Keratinocyte (primary cell): Measurements from ENCODE around the gene DPH7. TPM values are rescaled to one million over a fixed set of nuclear protein-coding genes. Genes with fewer than 3 reads are reported as not detected.

Experiments used
- DNase-seq: peaks from one replicate; pipeline ENCODE4 v3.0.0-alpha.2; 2011; ENCODE audit warnings: low read depth, missing footprints, low spot score
- FAIRE-seq: peaks from 2 replicates; lab custom pipeline; 2011; peaks lifted over from hg19 to GRCh38; lab: Jason Lieb, UNC
- H2AFZ ChIP-seq: 2 replicates; pipeline ENCODE4 v1.6.0; 2012; ENCODE audit warnings: low read length, control low read depth, inconsistent platforms; ENCODE audit not compliant: control insufficient read depth
- H3K27ac ChIP-seq: 2 replicates; pipeline ENCODE4 v1.5.1; 2011; ENCODE audit warnings: low read length; ENCODE audit not compliant: control insufficient read depth, insufficient read depth
- H3K27me3 ChIP-seq: 3 replicates; pipeline ENCODE4 v1.6.0; 2011; ENCODE audit warnings: low read length; ENCODE audit not compliant: control insufficient read depth, insufficient read depth; ENCODE audit errors: extremely low read depth
- H3K36me3 ChIP-seq, 2 experiments: 2 replicates in 1 of 2; 3 replicates in 1 of 2; pipeline ENCODE4 v1.5.1; 2011; ENCODE audit warnings: low read length in 2 of 2, mild to moderate bottlenecking in 1 of 2; ENCODE audit not compliant: control insufficient read depth in 2 of 2, insufficient read depth in 2 of 2; ENCODE audit errors: extremely low read depth in 1 of 2
- H3K4me1 ChIP-seq: 3 replicates; pipeline ENCODE4 v1.5.1; 2011; ENCODE audit warnings: low read length; ENCODE audit not compliant: control insufficient read depth, insufficient read depth; ENCODE audit errors: extremely low read depth
- H3K4me2 ChIP-seq: 3 replicates; pipeline ENCODE4 v1.6.0; 2011; ENCODE audit warnings: low read depth, low read length; ENCODE audit not compliant: control insufficient read depth, insufficient read depth; ENCODE audit errors: extremely low read depth
- H3K4me3 ChIP-seq, 3 experiments: fragments of 200-600 bp in 1 of 3; sonication (generic) in 1 of 3; 2 replicates in 2 of 3; 3 replicates in 1 of 3; pipeline ENCODE4 v1.5.1; 2011 to 2016; ENCODE audit warnings: low read length in 3 of 3, mild to moderate bottlenecking in 3 of 3, control low read depth in 2 of 3, inconsistent platforms in 1 of 3, low read depth in 1 of 3, mixed read lengths in 1 of 3, mixed run types in 1 of 3, moderate library complexity in 1 of 3; ENCODE audit not compliant: control insufficient read depth in 2 of 3, insufficient read depth in 2 of 3; ENCODE audit errors: extremely low read depth in 1 of 3
- H3K79me2 ChIP-seq: 2 replicates; pipeline ENCODE4 v1.6.0; 2012; ENCODE audit warnings: low read length; ENCODE audit not compliant: control insufficient read depth, insufficient read depth
- H3K9ac ChIP-seq: 3 replicates; pipeline ENCODE4 v1.6.0; 2011; ENCODE audit warnings: low read length; ENCODE audit not compliant: control insufficient read depth, insufficient read depth; ENCODE audit errors: extremely low read depth
- H3K9me1 ChIP-seq: 3 replicates; pipeline ENCODE4 v1.6.0; 2011; ENCODE audit warnings: low read length; ENCODE audit not compliant: control insufficient read depth, insufficient read depth; ENCODE audit errors: extremely low read depth
- H3K9me3 ChIP-seq: 2 replicates; pipeline ENCODE4 v1.5.1; 2012; ENCODE audit warnings: low read depth, low read length; ENCODE audit not compliant: control insufficient read depth
- H4K20me1 ChIP-seq: 3 replicates; pipeline ENCODE4 v1.6.0; 2011; ENCODE audit warnings: low read length; ENCODE audit not compliant: control insufficient read depth, insufficient read depth; ENCODE audit errors: extremely low read depth
- EZH2 ChIP-seq: IDR thresholded peaks from one replicate; pipeline ENCODE4 v1.6.1; 2012; ENCODE audit warnings: inconsistent platforms, mild to moderate bottlenecking, low read length, moderate library complexity
- dilution Hi-C: fragments of 300-500 bp; cut with MboI; formaldehyde crosslinking; loops from one replicate; pipeline ENCODE4 v1.7.0; 2020; ENCODE audit warnings: low sequenced_read_pairs; ENCODE audit not compliant: extremely low pct_ligation_motif_present
- polyA plus RNA-seq, 5 experiments: library from polyadenylated mRNA; depleted of rRNA in 3 of 5; stranded (reverse) in 3 of 5; stranded (forward) in 1 of 5; unstranded in 1 of 5; fragments of >200 nt; gene quantifications; 1 replicate in 1 of 5; 2 replicates in 3 of 5; 3 replicates in 1 of 5; pipeline versions ENCODE4 v1.2.1 to v1.2.3, GENCODE V29; 2011 to 2012; ENCODE audit warnings: missing spikeins in 2 of 5, low read depth in 1 of 5, low replicate concordance in 1 of 5
- TF ChIP-seq, protein P1 (sequence below), 3 experiments: IDR thresholded peaks in 1 of 3; conservative IDR thresholded peaks in 1 of 3; optimal IDR thresholded peaks in 1 of 3; 2 replicates in 2 of 3; 3 replicates in 1 of 3; pipeline versions ENCODE3 to v1.5.1; 2011; ENCODE audit warnings: low read length in 3 of 3, mild to moderate bottlenecking in 3 of 3, moderate library complexity in 2 of 3, control low read depth in 1 of 3, inconsistent platforms in 1 of 3; ENCODE audit not compliant: insufficient read depth in 2 of 3; ENCODE audit errors: extremely low read depth in 1 of 3

The DPH7 gene
- polyA plus RNA-seq, 1 donor (not counting 4 experiments of a cell fraction or from before 2014, with no cell fraction given), result 25.3 TPM

DNA sequence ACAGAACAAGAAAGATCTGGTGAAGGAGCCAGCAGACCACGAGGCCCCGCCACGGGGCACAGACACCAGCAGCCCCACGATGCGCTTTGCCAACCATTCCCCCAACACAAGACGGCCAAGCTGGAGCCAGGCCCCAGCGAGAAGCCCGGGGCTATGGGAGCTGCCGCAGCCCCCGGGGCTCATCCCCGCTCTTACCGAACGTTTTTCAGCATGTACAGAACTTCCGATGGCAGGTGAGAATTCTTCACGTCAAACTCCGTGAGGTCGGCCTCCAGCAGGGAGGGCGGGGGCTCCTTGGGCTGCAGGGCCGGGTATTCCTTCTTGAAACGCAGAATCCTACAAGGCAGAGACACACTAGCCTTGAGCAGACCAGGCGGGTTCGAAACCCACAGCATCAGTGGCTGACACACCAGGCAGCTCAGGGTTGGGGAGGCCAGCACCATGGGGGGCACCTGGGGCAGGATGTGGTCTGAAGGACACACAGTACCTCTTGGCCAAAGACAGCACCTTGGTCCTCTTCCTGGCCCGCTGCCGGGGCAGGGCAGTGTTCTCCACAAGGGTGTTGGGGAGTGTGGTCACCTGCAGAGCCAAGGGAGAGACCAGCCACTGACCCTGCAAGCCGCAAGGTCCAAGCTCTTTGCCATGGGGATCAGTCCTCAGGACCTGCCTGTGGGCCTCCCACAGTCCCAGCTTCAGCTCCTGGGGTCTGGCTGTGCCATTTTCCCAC is 35.3 kb downstream of the DPH7 start:
- H3K4me1 ChIP-seq, result no peaks in the 10 kb centered on the region
- no peaks in the 10 kb centered on the region for H3K36me3 ChIP-seq
- no peak overlapping the region for H3K27ac ChIP-seq
- H2AFZ ChIP-seq, result no peak overlapping the region
- no peaks in the 10 kb centered on the region for H3K79me2 ChIP-seq
- no peaks in the 10 kb centered on the region for H3K9me1 ChIP-seq
- H3K4me2 ChIP-seq, result no peak overlapping the region
- no peak for FAIRE-seq
- no peaks in the 10 kb centered on the region for H3K9me3 ChIP-seq
- H3K27me3 ChIP-seq, result no peaks in the 10 kb centered on the region
- TF ChIP-seq, protein P1, sequence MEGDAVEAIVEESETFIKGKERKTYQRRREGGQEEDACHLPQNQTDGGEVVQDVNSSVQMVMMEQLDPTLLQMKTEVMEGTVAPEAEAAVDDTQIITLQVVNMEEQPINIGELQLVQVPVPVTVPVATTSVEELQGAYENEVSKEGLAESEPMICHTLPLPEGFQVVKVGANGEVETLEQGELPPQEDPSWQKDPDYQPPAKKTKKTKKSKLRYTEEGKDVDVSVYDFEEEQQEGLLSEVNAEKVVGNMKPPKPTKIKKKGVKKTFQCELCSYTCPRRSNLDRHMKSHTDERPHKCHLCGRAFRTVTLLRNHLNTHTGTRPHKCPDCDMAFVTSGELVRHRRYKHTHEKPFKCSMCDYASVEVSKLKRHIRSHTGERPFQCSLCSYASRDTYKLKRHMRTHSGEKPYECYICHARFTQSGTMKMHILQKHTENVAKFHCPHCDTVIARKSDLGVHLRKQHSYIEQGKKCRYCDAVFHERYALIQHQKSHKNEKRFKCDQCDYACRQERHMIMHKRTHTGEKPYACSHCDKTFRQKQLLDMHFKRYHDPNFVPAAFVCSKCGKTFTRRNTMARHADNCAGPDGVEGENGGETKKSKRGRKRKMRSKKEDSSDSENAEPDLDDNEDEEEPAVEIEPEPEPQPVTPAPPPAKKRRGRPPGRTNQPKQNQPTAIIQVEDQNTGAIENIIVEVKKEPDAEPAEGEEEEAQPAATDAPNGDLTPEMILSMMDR (optimal IDR thresholded peaks at IDR 0.05 in 1 of 3, IDR thresholded peaks at IDR 0.05 in 1 of 3, conservative IDR thresholded peaks at IDR 0.05 in 1 of 3; ENCODE audit: extremely low read depth in 1 of 3, insufficient read depth in 2 of 3, low read length in 3 of 3), result no peak
- no peak for TF ChIP-seq EZH2
- H3K4me3 ChIP-seq, result no peak overlapping the region
- H3K9ac ChIP-seq, result no peak overlapping the region
- dilution Hi-C loops, result no loop called here
- no peak for DNase-seq
- no peaks in the 10 kb centered on the region for H4K20me1 ChIP-seq

DNA sequence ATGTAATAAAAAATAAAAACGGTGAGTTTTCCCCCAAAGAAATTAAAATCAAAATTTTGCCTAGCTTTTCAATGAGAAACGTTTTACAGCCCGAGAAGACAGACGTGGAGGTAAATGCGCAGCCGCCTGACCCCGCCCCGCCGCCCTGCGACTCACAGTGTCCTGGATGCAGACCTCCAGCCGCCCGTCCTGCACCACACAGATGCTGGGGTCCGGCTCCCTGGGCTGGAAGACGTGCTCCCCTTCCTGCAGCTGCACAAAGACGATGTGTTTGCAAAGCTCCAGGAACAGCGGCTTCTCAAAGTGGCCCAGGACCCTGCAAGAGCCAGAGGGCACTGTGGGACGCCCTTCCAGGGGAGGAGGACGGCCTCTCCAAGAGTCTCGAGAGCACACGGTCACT is 36.2 kb downstream of the DPH7 start:
- dilution Hi-C loops, result no loop called here

More for the DNA sequence above, 36.2 kb downstream of the DPH7 start:
- H3K36me3 ChIP-seq, result no peaks in the 10 kb centered on the region
- no peaks in the 10 kb centered on the region for H3K27me3 ChIP-seq
- no peak overlapping the region for H3K4me3 ChIP-seq
- no peaks in the 10 kb centered on the region for H3K79me2 ChIP-seq
- no peak overlapping the region for H2AFZ ChIP-seq
- TF ChIP-seq, protein P1 (optimal IDR thresholded peaks at IDR 0.05 in 1 of 3, IDR thresholded peaks at IDR 0.05 in 1 of 3, conservative IDR thresholded peaks at IDR 0.05 in 1 of 3; ENCODE audit: extremely low read depth in 1 of 3, insufficient read depth in 2 of 3, low read length in 3 of 3), result no peak
- TF ChIP-seq EZH2, result no peak
- no peak overlapping the region for H3K9ac ChIP-seq
- H4K20me1 ChIP-seq, result no peaks in the 10 kb centered on the region
- no peak overlapping the region for H3K27ac ChIP-seq
- H3K4me1 ChIP-seq, result no peaks in the 10 kb centered on the region
- no peak overlapping the region for H3K4me2 ChIP-seq
- FAIRE-seq (no peak), DNase-seq (no peak)
- no peaks in the 10 kb centered on the region for H3K9me1 ChIP-seq
- H3K9me3 ChIP-seq, result no peaks in the 10 kb centered on the region
